ENCODE data around the gene RIPK1.
"Not testable (repeated sequence)": the region's sequence is repeated elsewhere in the genome, so short reads cannot be mapped to it uniquely, and the experiment has no call there.

Gene RIPK1

GRCh38 chr6:3068329-3069214 lies at the start of gene RIPK1:
Gene RIPK1, plus strand, starts transcription at chr6:3068494. Its CDS starts 8,330 bp downstream, at chr6:3076824.
- peak; percentile 96 to 97 for DNase-seq

- DNase-seq = no peak
These were observed 49.2 kb upstream of the RIPK1 start for GRCh38 chr6:3019065-3019464.

GRCh38 chr6:3019749-3020320 lies 48.5 kb upstream of the RIPK1 start:
- DNase-seq = no peak

- DNase-seq = not testable (repeated sequence)
These were observed 47.2 kb upstream of the RIPK1 start for GRCh38 chr6:3020976-3021598.

GRCh38 chr6:3022765-3023662 lies 45.3 kb upstream of the RIPK1 start:
- DNase-seq = peak; percentile 66 to 67

GRCh38 chr6:3023663-3024483 lies 44.4 kb upstream of the RIPK1 start:
- peak; percentile 93 for DNase-seq

- DNase-seq = peak; percentile 52 to 53
These were observed 41.3 kb upstream of the RIPK1 start for GRCh38 chr6:3026791-3027626.

GRCh38 chr6:3028156-3028555 lies 40.1 kb upstream of the RIPK1 start:
- DNase-seq = peak in 1 of 2 experiments; percentile 32

GRCh38 chr6:3031857-3032640 lies 36.2 kb upstream of the RIPK1 start:
- no peak for DNase-seq

- DNase-seq = no peak
These were observed 35.3 kb upstream of the RIPK1 start for GRCh38 chr6:3032986-3033385.

GRCh38 chr6:3033652-3034051 lies 34.6 kb upstream of the RIPK1 start:
- no peak for DNase-seq

- DNase-seq = no peak
These were observed 32.9 kb upstream of the RIPK1 start for GRCh38 chr6:3035397-3035796.

GRCh38 chr6:3036861-3037637 lies 31.2 kb upstream of the RIPK1 start:
- DNase-seq = no peak

- no peak for DNase-seq
These were observed 30.5 kb upstream of the RIPK1 start for GRCh38 chr6:3037638-3038365.

- DNase-seq = no peak
These were observed 28.9 kb upstream of the RIPK1 start for GRCh38 chr6:3039384-3039783.

- DNase-seq = no peak
These were observed 27.1 kb upstream of the RIPK1 start for GRCh38 chr6:3041147-3041546.

GRCh38 chr6:3041606-3042005 lies 26.7 kb upstream of the RIPK1 start:
- no peak for DNase-seq

GRCh38 chr6:3045369-3045768 lies 22.9 kb upstream of the RIPK1 start:
- no peak for DNase-seq

GRCh38 chr6:3045777-3046176 lies 22.5 kb upstream of the RIPK1 start:
- no peak for DNase-seq
